SW480 (cell line): Measurements from ENCODE around the gene KCNH2.

Source experiments
- DNase-seq: peaks from one replicate; pipeline ENCODE4 v3.0.0-alpha.2; 2016; ENCODE audit warnings: low spot score

KCNH2 gene

GRCh38 chr7:150994141-150994837, 16.2 kb upstream of the KCNH2 start:
- DNase-seq: no peak

DNA sequence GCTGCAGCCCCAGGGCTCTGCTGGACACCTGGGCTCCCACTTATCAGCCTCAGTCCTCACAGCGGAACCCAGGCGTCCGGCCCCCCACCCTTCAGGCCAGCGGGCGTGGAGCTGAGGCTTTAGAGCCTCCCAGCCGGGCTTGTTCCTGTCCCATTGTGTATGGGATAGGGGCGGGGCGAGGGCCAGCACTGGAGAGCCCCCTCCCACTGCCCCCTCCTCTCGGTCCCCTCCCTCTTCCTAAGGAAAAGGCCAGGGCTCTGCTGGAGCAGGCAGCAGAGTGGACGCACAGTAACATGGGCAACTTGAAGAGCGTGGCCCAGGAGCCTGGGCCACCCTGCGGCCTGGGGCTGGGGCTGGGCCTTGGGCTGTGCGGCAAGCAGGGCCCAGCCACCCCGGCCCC, 15.4 kb upstream of the KCNH2 start:
- DNase-seq: no peak

GRCh38 chr7:150992833-150993302, 14.7 kb upstream of the KCNH2 start:
- DNase-seq: no peak

DNA sequence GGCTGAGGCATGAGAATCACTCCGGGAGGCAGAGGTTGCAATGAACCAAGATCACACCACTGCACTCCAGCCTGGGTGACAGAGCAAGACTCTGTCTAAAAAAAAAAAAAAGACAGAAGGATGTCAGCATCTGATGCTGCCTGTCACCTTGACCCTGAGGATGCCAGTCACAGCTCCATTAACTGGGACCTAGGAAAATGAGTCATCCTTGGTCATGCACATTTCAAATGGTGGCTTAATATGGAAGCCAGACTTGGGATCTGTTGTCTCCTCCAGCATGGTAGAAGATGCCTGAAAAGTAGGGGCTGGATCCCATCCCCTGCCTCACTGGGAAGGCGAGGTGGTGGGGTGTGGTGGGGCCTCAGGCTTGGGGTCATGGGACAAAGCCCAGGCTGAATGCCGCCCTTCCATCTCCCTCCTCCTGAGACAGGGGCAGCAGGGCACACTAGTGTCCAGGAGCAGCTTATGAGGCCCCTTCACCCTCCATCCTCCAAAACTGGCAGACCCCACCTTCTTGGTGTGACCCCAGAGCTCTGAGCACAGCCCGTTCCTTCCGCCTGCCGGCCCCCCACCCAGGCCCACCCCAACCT, 14.0 kb upstream of the KCNH2 start:
- DNase-seq: no peak

- peak; percentile 73 for DNase-seq
These were observed 12.5 kb upstream of the KCNH2 start, which contains the start of gene NOS3 for GRCh38 chr7:150990416-150991186. Gene NOS3, plus strand, starts transcription at chr7:150991017. Its CDS starts 2,787 bp downstream, at chr7:150993804.

DNA sequence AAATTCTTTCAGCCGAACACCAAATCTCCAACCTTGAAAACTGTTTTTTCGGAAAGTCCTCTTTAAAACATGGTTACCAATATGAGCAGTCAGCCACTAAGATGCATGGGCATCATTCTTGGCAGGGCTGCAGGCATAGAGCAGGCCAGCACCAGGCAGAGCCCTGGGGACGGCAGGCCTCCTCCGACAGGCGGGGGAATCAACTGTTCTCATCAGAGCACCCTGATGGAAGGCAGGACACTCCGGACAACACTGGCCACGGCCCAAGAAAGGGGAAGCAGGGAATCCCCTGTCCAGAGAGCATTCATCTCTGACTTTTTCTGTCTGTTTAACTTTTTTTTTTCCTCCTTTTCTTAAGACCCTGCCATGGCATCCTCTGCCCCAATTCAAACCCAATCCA, 11.3 kb upstream of the KCNH2 start:
- DNase-seq: no peak

- no peak for DNase-seq
These were observed 10.4 kb upstream of the KCNH2 start for GRCh38 chr7:150988230-150989226.

GRCh38 chr7:150986556-150986955, 8.4 kb upstream of the KCNH2 start:
- no peak for DNase-seq

DNA sequence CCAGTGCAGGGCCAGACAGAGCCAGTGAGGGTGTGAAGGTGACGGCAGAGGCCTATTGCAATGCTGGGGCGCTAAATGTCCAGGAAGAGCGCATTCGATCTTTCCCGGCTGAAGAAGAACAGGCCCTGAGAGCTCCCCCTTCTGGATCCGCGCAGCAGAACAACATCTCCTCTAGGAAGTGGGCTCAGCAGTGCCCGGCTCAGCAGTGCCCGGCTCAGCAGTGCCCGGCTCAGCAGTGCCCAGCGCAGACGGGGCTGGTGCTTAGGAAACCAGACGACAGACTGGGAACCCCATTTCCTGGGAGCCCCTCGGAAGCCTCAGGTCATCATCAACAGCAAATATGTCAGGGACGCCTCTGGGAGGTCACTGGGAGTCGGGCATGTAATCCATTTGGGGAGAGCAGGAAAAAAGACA, 8.0 kb upstream of the KCNH2 start:
- peak; percentile 66 for DNase-seq

DNA sequence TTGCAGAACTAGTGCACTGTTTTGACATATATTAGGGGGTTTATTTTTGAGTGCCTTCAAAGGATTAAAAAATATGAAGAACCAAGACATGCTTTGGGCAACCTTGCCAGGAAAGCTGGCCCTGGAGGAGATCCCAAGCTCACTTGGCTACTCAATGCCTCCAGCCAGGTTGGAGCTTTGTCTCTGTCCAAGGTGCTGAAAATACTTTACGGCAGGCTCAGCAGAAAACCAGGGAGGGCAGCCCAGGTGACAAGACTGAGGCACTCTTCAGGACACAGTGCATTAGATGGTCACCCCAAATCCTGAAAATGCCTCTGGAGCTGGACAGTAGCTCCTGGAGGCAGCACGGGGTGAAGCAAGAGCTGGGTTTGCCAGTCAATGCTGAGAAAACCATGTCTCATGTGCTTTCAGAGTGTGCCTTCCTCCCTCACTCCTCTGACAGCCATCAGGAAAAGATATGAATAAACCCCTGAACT, 5.8 kb upstream of the KCNH2 start:
- no peak for DNase-seq

DNA sequence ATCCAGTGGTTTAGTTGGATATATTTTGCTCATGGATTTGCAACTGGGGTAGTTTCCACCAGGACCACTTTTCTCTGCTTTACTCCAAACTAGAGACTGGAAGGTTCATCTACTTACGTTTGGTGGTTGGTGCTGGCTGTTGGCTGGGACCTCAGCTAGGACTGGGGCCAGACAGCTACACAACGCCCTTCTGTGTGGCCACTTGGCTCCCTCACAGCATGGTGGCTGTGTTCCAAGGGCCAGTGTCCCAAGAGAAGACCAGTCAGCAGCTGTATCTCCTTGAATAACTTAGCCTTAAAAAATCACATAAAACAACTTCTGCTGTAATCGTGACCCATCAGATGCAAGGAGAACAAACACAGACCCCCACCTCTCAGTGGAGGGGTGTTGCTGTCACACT, 4.2 kb upstream of the KCNH2 start:
- no peak for DNase-seq

GRCh38 chr7:150981644-150982043, 3.5 kb upstream of the KCNH2 start:
- DNase-seq: no peak

GRCh38 chr7:150980663-150981062, 2.5 kb upstream of the KCNH2 start:
- DNase-seq: no peak

DNA sequence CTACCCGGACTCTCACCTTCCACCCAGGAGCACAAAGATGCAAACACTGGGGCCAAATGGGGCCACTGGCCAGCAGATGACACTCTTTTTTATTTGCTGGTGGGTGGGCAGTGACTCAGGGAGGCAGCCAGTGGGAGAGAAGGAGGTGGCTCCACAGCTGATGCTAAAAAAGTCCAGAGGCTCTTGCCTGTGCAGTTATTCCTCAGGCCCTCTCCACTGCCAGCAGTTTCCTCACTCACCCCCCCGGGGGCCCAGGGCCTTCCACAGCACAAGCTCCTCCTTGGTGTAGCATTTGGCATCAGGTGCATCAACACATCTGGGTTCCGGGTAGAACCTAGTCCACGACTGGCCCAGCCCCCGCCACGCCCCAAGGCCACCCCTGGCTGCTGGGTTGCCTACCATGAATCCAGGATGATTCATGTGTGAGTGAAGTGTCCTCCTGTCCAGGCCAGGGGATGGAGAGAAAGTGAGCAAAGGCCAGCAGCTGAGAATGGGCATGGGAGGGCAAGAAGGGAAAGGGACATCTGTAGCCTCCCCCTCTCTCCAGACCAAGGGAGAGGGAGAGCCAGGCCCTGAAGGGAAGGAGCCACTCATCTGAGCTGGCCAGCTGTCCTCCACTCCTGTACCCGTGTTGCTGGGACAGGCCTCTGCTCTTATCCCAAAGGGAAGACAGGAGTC, 1.7 kb upstream of the KCNH2 start:
- no peak for DNase-seq

GRCh38 chr7:150977382-150978125, 567 bp downstream of the KCNH2 start:
- no peak for DNase-seq

- no peak for DNase-seq
These were observed 1.4 kb downstream of the KCNH2 start for GRCh38 chr7:150976529-150977381.

DNA sequence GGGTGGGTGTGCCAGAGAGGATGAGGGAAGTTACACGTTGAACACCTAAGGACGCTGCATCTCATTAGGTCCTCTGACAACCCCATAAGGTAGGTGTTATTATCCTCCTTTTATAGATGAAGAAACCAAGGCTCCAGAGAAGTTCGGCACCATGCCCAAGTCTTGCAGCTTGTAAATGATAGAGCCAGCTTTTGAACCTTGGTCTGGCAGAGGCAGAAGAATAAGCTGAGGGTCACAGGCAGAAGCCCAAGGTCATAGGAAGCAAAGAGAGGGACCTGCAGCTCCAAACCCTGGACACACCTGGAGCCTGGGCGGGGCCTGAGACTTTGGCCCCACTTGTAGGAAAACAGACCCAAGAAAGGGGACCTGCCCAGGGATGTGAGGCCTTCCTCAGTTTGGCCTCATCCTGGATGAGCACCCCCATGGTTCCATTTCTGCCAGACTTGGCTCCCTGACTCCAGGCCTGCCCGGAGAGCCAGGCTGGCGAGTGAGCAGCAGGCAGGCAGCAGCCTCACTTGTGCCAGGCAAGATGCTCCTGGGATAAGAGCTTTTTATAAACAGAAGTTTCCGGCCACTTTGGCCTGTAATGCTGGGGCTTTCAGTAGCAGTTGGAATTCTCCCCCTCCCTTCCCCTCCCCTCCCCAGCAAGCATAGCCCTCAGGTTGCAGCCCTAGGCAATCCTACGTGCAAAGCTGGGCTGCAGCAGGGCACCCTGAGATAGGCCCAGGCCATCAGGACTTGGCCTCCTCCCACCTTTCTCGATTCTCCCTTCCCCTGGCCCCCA, 2.4 kb downstream of the KCNH2 start:
- no peak for DNase-seq
